ENCODE measurements around the gene SH3PXD2A.

DNA sequence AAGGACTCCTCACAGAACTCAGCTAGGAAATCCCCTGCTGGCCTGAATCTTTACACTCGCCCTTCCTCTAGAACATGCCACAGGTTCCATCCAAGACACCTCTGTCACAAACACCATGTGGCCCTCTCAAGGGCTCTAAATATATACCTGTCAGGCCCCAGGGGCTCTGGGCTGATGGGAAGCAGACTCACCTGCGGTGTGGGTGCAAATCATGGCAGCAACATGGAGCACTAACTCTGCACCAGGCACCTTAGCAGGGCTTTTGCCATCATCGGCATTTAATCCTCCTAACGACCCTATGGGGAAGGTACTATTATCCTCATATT, 17.3 kb downstream of the SH3PXD2A start:
- TF ChIP-seq, protein P1, sequence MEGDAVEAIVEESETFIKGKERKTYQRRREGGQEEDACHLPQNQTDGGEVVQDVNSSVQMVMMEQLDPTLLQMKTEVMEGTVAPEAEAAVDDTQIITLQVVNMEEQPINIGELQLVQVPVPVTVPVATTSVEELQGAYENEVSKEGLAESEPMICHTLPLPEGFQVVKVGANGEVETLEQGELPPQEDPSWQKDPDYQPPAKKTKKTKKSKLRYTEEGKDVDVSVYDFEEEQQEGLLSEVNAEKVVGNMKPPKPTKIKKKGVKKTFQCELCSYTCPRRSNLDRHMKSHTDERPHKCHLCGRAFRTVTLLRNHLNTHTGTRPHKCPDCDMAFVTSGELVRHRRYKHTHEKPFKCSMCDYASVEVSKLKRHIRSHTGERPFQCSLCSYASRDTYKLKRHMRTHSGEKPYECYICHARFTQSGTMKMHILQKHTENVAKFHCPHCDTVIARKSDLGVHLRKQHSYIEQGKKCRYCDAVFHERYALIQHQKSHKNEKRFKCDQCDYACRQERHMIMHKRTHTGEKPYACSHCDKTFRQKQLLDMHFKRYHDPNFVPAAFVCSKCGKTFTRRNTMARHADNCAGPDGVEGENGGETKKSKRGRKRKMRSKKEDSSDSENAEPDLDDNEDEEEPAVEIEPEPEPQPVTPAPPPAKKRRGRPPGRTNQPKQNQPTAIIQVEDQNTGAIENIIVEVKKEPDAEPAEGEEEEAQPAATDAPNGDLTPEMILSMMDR (conservative IDR thresholded peaks at IDR 0.05 in 1 of 2, IDR thresholded peaks at IDR 0.05 in 1 of 2; ENCODE audit: extremely low read depth in 1 of 2, insufficient read depth in 1 of 2, low read depth in 1 of 2, low read length in 2 of 2) = no peak
- TF ChIP-seq EZH2 (IDR thresholded peaks at IDR 0.05; ENCODE audit: borderline replicate concordance, low read length) = no peak

Data from mammary epithelial cell (primary cell).